HUES64 (cell line): ENCODE results near the gene NPBWR2.

Experiments used
- H3K27ac ChIP-seq: 2 replicates; pipeline ENCODE4 v1.7.0; 2013; ENCODE audit warnings: low read depth, low read length, inconsistent platforms
- H3K27me3 ChIP-seq: 2 replicates; pipeline ENCODE4 v1.6.1; 2013; ENCODE audit warnings: mild to moderate bottlenecking, low read length; ENCODE audit not compliant: insufficient read depth
- H3K36me3 ChIP-seq: 2 replicates; pipeline ENCODE4 v1.6.1; 2013; ENCODE audit warnings: mild to moderate bottlenecking, low read length; ENCODE audit not compliant: insufficient read depth
- H3K4me1 ChIP-seq: 2 replicates; pipeline ENCODE4 v1.6.1; 2013; ENCODE audit warnings: mild to moderate bottlenecking, low read length, moderate library complexity; ENCODE audit not compliant: insufficient read depth
- H3K4me3 ChIP-seq: 2 replicates; pipeline ENCODE4 v1.5.1; 2013; ENCODE audit warnings: mild to moderate bottlenecking, low read length, moderate library complexity
- H3K9ac ChIP-seq: 2 replicates; pipeline ENCODE4 v1.6.1; 2013; ENCODE audit warnings: mild to moderate bottlenecking, low read depth, low read length
- H3K9me3 ChIP-seq: 2 replicates; pipeline ENCODE4 v1.6.1; 2013; ENCODE audit warnings: low read depth, low read length; ENCODE audit not compliant: insufficient read depth
- WGBS: fragments of 150-250, 120-280 bp; methylation state at CpG from one replicate; pipeline ENCODE4 v1.1.7; 2013; ENCODE audit warnings: missing lambda C conversion rate; 5-methylcytosine and 5-hydroxymethylcytosine counted together

Gene NPBWR2

DNA sequence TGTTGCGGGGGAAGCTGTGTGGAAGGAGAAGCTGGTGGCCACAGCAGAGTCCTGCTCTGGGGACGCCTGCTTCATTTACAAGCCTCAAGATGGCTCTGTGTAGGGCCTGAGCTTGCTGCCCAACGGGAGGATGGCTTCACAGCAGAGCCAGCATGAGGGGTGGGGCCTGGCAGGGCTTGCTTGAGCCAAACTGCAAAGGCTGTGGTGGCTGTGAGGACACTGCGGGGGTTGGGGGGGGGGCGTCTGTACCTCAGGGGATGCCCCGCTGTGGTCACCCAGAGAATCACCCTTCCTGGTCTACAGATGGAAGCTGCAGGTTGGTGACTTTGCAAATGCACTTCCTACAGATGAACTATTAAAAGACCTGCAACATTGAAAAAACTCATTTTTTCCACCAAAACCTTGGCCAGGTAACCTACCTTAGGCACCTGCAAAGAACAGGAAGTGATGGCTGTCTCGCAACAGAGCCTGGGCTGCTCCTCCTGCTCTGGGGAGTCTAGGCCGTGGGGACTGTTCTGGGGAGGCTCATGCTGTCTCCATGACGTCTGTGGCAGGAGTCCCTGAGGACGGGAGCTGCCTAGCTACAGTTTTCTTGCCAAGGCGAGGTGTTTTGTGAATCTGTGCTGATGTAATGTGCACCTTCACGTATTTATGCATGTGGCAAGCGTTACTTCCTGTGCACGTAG lies 7.3 kb downstream of the NPBWR2 start:
- H3K36me3 ChIP-seq = no peaks in the 10 kb centered on the region
- no peak overlapping the region for H3K9ac ChIP-seq
- WGBS = 84% methylated on average over 14 of the region's 14 CpGs
- H3K9me3 ChIP-seq = no peaks in the 10 kb centered on the region
- no peak overlapping the region for H3K4me3 ChIP-seq
- H3K27me3 ChIP-seq = peaks cover 37% of the 10 kb centered on the region
- H3K4me1 ChIP-seq = no peaks in the 10 kb centered on the region
- no peak overlapping the region for H3K27ac ChIP-seq

DNA sequence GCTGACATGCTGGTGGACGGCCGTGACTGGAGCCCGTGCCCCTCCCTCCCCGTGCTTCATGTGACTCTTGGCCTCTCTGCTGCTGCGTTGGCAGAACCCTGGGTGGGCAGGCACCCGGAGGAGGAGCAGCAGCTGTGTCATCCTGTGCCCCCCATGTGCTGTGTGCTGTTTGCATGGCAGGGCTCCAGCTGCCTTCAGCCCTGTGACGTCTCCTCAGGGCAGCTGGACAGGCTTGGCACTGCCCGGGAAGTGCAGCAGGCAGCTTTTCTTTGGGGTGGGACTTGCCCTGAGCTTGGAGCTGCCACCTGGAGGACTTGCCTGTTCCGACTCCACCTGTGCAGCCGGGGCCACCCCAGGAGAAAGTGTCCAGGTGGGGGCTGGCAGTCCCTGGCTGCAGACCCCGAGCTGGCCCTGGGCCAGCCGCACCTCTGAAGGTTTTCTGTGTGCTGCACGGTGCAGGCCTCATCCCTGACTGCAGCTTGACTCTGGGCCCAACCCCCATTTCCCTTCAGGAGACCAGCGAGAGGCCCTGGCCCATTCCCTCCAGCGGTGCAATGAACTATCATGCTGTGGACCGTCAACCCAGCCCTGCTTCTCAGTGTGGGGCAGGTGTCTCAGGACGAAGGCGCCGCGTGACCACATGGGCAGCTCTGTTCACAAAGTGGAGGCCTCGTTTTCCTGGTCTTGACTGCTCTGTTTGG lies 8.1 kb downstream of the NPBWR2 start:
- no peaks in the 10 kb centered on the region for H3K9me3 ChIP-seq
- peaks cover 37% of the 10 kb centered on the region for H3K27me3 ChIP-seq
- H3K9ac ChIP-seq = no peak overlapping the region
- 86% methylated on average over 21 of the region's 21 CpGs for WGBS
- no peak overlapping the region for H3K27ac ChIP-seq
- H3K4me3 ChIP-seq = no peak overlapping the region
- no peaks in the 10 kb centered on the region for H3K4me1 ChIP-seq
- H3K36me3 ChIP-seq = no peaks in the 10 kb centered on the region

DNA sequence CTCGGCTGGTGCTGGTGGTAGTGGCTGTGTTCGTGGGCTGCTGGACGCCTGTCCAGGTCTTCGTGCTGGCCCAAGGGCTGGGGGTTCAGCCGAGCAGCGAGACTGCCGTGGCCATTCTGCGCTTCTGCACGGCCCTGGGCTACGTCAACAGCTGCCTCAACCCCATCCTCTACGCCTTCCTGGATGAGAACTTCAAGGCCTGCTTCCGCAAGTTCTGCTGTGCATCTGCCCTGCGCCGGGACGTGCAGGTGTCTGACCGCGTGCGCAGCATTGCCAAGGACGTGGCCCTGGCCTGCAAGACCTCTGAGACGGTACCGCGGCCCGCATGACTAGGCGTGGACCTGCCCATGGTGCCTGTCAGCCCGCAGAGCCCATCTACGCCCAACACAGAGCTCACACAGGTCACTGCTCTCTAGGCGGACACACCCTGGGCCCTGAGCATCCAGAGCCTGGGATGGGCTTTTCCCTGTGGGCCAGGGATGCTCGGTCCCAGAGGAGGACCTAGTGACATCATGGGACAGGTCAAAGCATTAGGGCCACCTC lies 8.8 kb downstream of the NPBWR2 start:
- no peaks in the 10 kb centered on the region for H3K36me3 ChIP-seq
- 96% methylated on average over 28 of the region's 28 CpGs for WGBS
- H3K4me1 ChIP-seq = no peaks in the 10 kb centered on the region
- H3K9ac ChIP-seq = no peak overlapping the region
- no peak overlapping the region for H3K4me3 ChIP-seq
- no peaks in the 10 kb centered on the region for H3K9me3 ChIP-seq
- peaks cover 33% of the 10 kb centered on the region for H3K27me3 ChIP-seq
- no peak overlapping the region for H3K27ac ChIP-seq

DNA sequence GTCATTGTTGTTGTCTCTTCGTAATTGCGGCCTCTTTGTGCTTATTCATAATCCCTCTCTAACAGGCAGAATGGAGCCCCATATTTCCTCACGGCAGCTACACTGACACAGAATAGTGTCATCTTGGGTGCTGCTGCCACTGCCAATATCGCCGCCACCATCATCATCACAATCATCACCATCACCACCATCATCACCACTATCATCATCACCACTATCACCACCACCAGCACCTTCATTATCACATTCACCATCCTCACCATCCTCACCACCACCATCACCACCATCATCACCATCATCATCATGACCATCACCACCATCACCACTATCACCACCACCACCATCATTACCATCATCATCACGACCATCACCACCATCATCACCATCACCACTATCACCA lies 10.8 kb downstream of the NPBWR2 start:
- 80% methylated on average over 6 of the region's 6 CpGs for WGBS
- Histone ChIP-seq H3K9me3 (no peaks in the 10 kb centered on the region), H3K9ac (no peak overlapping the region), H3K4me3 (no peak overlapping the region), H3K27ac (no peak overlapping the region), H3K4me1 (no peaks in the 10 kb centered on the region), H3K27me3 (peaks cover 13% of the 10 kb centered on the region), H3K36me3 (no peaks in the 10 kb centered on the region)

DNA sequence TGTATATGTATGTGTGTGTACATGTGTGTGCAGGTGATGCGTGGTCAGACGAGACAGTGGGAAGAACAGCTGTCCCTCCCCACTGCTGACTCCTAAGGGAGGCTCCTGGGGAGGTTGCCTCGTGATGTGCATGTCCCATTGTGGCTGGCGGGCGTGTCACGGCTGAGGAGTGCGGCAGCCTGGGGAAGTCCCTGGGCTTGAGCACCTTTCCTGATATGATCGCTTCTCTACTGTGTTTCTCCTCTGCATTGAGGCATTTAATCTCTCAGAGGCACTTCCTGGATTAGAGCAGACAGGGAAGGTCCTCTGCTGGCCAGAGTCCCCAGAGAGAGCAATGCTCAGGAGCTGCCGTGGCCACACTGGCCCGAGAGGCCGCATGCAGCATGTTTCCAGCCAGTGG lies 11.4 kb downstream of the NPBWR2 start:
- Histone ChIP-seq H3K9ac (no peak overlapping the region), H3K9me3 (no peaks in the 10 kb centered on the region), H3K36me3 (no peaks in the 10 kb centered on the region), H3K4me1 (no peaks in the 10 kb centered on the region), H3K4me3 (no peak overlapping the region), H3K27ac (no peak overlapping the region), H3K27me3 (peaks cover 7% of the 10 kb centered on the region)
- 92% methylated on average over 11 of the region's 11 CpGs for WGBS

DNA sequence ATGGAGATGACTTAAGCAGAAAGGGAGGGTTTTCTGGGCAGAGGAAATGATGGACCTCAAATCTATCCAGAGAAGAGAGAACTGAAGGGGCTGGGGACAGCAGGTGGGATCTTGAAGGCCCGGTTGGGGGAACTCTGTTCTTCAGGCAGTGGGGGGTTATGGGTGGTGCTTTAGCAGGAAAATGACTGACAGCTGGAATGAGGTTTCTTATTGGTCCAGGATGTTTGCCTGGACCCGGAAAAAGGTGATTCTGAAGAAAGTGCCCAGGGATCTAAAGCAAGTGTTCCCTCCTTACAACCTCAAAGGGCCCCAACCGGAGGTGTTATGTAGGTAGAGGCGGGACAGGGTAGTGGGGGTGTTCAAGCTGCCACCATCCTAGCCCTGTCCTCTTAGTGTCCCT lies 11.9 kb downstream of the NPBWR2 start:
- H3K4me3 ChIP-seq = no peak overlapping the region
- WGBS = 80% methylated on average over 3 of the region's 4 CpGs
- no peak overlapping the region for H3K9ac ChIP-seq
- no peak overlapping the region for H3K27ac ChIP-seq
- no peaks in the 10 kb centered on the region for H3K9me3 ChIP-seq
- no peaks in the 10 kb centered on the region for H3K36me3 ChIP-seq
- peaks cover 5% of the 10 kb centered on the region; the same call in 1 of the 2 replicates for H3K27me3 ChIP-seq
- H3K4me1 ChIP-seq = no peaks in the 10 kb centered on the region

DNA sequence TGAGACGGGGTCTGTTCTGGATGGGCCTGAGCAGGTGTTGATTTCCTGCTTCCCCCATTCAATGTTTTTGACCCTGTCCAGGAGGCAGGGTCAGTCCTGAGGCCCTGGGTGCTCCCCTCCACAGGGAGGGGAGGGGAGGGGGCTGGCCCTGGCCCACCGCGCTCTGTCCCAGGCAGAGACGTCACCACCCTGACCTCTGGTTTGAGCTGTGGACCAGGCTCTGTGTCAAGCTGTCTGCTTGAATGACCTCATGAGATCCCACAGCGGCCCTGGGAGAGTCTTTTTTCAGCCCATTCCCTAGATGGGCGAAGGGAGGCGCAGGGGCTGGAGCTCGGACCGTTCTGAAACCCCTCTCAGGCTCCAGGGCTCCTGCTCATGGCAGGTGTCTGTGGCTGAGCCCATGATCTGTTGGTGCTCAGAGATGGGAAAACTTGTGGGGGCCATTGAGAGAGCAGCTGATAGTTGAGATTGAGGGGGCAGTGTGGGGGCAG lies 14.3 kb downstream of the NPBWR2 start:
- Histone ChIP-seq H3K4me3 (no peak overlapping the region), H3K27ac (no peak overlapping the region), H3K9ac (no peak overlapping the region), H3K4me1 (no peaks in the 10 kb centered on the region), H3K9me3 (no peaks in the 10 kb centered on the region), H3K36me3 (no peaks in the 10 kb centered on the region), H3K27me3 (no peaks in the 10 kb centered on the region)
- 75% methylated on average over 9 of the region's 9 CpGs for WGBS

DNA sequence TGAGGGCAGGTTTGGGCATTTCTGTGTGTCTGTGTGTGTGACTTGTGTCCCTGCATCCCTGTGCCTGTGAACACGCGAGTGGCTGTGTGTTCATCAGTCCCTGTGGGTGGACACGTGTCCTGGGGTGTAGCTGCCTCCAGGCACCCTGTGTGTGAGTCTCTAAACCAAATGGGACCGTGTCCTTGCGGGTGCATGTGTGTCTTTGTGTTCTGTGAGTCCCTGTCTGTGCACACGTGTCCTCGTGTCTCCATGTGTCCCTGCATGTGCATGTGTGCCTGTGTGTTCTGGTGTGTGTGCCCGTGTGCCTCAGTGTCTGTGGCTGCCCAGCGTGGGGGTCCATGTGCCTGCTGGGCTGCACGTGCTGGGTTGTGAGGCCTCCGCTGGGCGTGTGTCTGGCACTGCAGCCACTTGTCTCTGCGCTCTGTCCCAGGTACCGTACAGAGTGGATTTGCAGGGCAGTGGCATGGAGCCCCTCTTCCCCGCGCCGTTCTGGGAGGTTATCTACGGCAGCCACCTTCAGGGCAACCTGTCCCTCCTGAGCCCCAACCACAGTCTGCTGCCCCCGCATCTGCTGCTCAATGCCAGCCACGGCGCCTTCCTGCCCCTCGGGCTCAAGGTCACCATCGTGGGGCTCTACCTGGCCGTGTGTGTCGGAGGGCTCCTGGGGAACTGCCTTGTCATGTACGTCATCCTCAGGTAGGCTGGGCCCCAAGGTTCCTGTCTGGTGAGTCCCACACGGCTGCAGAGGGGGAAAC lies 14.9 kb downstream of the NPBWR2 start:
- WGBS = 86% methylated on average over 27 of the region's 27 CpGs
- Histone ChIP-seq H3K36me3 (no peaks in the 10 kb centered on the region), H3K27me3 (no peaks in the 10 kb centered on the region), H3K27ac (no peak overlapping the region), H3K4me3 (no peak overlapping the region), H3K9me3 (no peaks in the 10 kb centered on the region), H3K9ac (no peak overlapping the region), H3K4me1 (no peaks in the 10 kb centered on the region)

DNA sequence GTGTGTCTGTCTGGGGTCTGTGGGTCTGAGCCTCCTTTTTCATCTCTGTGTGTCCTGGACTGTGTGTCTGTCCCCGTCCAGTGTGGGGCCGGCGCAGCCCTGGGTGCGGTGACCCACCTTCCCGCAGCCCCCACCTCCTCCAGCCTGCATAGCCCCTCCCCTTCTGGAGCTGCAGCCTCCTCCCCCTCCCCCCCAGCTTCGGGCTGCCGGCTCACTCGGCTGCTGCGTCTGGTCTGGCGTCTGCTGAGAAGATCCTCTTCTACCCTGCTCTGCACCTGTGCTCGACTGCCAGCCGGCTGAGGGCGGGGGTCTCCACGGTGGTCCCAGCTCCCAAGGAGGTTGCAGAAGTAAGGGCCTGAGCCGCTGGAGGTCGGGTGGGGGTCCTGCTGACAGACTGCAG lies 15.6 kb downstream of the NPBWR2 start:
- Histone ChIP-seq H3K4me1 (no peaks in the 10 kb centered on the region), H3K27me3 (no peaks in the 10 kb centered on the region), H3K36me3 (no peaks in the 10 kb centered on the region), H3K27ac (no peak overlapping the region), H3K9ac (no peak overlapping the region), H3K9me3 (no peaks in the 10 kb centered on the region), H3K4me3 (no peak overlapping the region)
- WGBS = 35% methylated on average over 16 of the region's 16 CpGs

DNA sequence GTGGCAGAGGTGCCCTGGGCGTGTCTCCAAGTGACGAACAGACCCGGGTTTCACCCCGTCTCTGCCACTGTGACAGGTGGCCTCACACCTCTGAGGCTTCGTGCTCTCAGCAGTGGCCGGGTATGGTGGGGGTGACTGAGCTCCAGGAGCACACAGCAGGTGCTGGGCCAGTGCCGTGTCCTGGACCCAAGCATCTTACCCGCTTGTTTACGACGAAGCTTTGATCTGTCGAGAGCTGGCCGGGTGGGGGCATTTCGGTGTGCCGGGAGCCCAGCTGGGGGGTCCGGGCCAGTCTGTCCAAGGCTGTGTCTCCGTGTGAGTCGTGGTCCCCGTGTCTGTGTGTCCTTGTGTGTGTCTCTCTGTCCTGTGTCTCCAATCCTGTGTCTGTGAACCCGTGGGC lies 16.0 kb downstream of the NPBWR2 start:
- 88% methylated on average over 19 of the region's 19 CpGs for WGBS
- Histone ChIP-seq H3K27ac (no peak overlapping the region), H3K4me1 (no peaks in the 10 kb centered on the region), H3K36me3 (no peaks in the 10 kb centered on the region), H3K27me3 (peaks cover 1% of the 10 kb centered on the region; the same call in 1 of the 2 replicates), H3K4me3 (no peak overlapping the region), H3K9ac (no peak overlapping the region), H3K9me3 (no peaks in the 10 kb centered on the region)

DNA sequence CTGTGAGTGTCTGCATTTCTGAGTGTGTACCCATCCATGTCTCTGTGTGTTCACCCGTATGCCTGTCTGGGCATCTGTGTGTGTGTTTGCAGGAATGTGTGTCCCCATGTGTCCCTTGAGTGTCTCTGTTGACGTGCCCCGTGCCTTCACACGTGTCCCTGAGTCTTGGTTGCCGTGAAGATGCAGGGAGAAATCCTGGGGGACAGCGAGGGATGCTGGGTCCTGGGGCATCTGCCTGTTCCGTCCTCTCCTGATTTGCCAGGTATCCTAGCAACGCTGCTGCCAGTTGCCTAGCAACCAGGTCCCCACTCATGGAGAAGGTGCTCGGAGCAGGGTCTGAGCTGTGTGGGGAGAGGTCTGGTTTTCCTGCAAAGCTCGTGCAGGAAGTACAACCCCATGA lies 17.2 kb downstream of the NPBWR2 start:
- Histone ChIP-seq H3K4me1 (no peaks in the 10 kb centered on the region), H3K4me3 (no peak overlapping the region), H3K27me3 (peaks cover 13% of the 10 kb centered on the region), H3K36me3 (no peaks in the 10 kb centered on the region), H3K9me3 (no peaks in the 10 kb centered on the region), H3K9ac (no peak overlapping the region), H3K27ac (no peak overlapping the region)
- WGBS = 79% methylated on average over 10 of the region's 10 CpGs
